Measurements from ENCODE around the gene DRD4. TPM values are rescaled to one million over a fixed set of nuclear protein-coding genes. Genes with fewer than 3 reads are reported as not detected.

Gene DRD4
- polyA plus RNA-seq, 6 donors from 2014 or later = not detected

Other genes starting within 250 kb of the DRD4 start
- under 1 TPM in 2 of 6 donors, not detected in 4; 0.09 to 0.13 TPM for gene PKP3, start 243.1 kb upstream of the DRD4 start, polyA plus RNA-seq (ENCODE audit: low read depth in 6 of 6)
- 10 to 100 TPM; 30.4 to 72.0 (median 53.5) TPM for gene SIGIRR, start 222.3 kb upstream of the DRD4 start, polyA plus RNA-seq (ENCODE audit: low read depth in 6 of 6)
- gene ANO9, start 195.3 kb upstream of the DRD4 start, polyA plus RNA-seq (ENCODE audit: low read depth in 6 of 6) = 1 to 10 TPM in 5 of 6 donors, not detected in 1; 1.9 to 4.5 (median 3.4) TPM
- gene PTDSS2, start 187.0 kb upstream of the DRD4 start, polyA plus RNA-seq (ENCODE audit: low read depth in 6 of 6) = 10 to 100 TPM in 4 of 6 donors, 1 to 10 TPM in 2; 5.5 to 12.3 (median 10.3) TPM
- 100 to 1,000 TPM in 4 of 6 donors, 10 to 100 TPM in 2; 73.2 to 132 (median 114) TPM for gene RNH1, start 130.0 kb upstream of the DRD4 start, polyA plus RNA-seq (ENCODE audit: low read depth in 6 of 6)
- gene HRAS, start 101.7 kb upstream of the DRD4 start, polyA plus RNA-seq (ENCODE audit: low read depth in 6 of 6) = 10 to 100 TPM; 11.2 to 25.1 (median 13.8) TPM
- gene LRRC56, start 99.7 kb upstream of the DRD4 start, polyA plus RNA-seq (ENCODE audit: low read depth in 6 of 6) = 1 to 10 TPM in 2 of 6 donors, under 1 TPM in 3, not detected in 1; 0.66 to 1.6 (median 0.92) TPM
- 1 to 10 TPM; 2.1 to 4.8 (median 2.9) TPM for gene LMNTD2, start 76.5 kb upstream of the DRD4 start, polyA plus RNA-seq (ENCODE audit: low read depth in 6 of 6)
- 10 to 100 TPM; 17.3 to 31.5 (median 23.5) TPM for gene RASSF7, start 76.3 kb upstream of the DRD4 start, polyA plus RNA-seq (ENCODE audit: low read depth in 6 of 6)
- gene PHRF1, start 60.8 kb upstream of the DRD4 start, polyA plus RNA-seq (ENCODE audit: low read depth in 6 of 6) = 10 to 100 TPM in 1 of 6 donors, 1 to 10 TPM in 5; 2.3 to 16.4 (median 5.2) TPM
- gene IRF7, start 21.3 kb upstream of the DRD4 start, polyA plus RNA-seq (ENCODE audit: low read depth in 6 of 6) = 10 to 100 TPM; 28.5 to 89.8 (median 50.2) TPM
- not detected for gene CDHR5, start 12.3 kb upstream of the DRD4 start, polyA plus RNA-seq (ENCODE audit: low read depth in 6 of 6)
- not detected for gene SCT, start 10.1 kb upstream of the DRD4 start, polyA plus RNA-seq (ENCODE audit: low read depth in 6 of 6)
- gene DEAF1, start 58.0 kb downstream of the DRD4 start, polyA plus RNA-seq (ENCODE audit: low read depth in 6 of 6) = 10 to 100 TPM; 16.7 to 39.8 (median 24.7) TPM
- 10 to 100 TPM; 31.5 to 41.0 (median 36.6) TPM for gene TMEM80, start 58.5 kb downstream of the DRD4 start, polyA plus RNA-seq (ENCODE audit: low read depth in 6 of 6)
- gene EPS8L2, start 69.0 kb downstream of the DRD4 start, polyA plus RNA-seq (ENCODE audit: low read depth in 6 of 6) = 1 to 10 TPM; 1.3 to 7.6 (median 3.3) TPM
- 100 to 1,000 TPM; 156 to 201 (median 164) TPM for gene TALDO1, start 110.2 kb downstream of the DRD4 start, polyA plus RNA-seq (ENCODE audit: low read depth in 6 of 6)
- 10 to 100 TPM in 1 of 6 donors, 1 to 10 TPM in 4, not detected in 1; 4.5 to 14.1 (median 7.0) TPM for gene GATD1, start 140.2 kb downstream of the DRD4 start, polyA plus RNA-seq (ENCODE audit: low read depth in 6 of 6)
- gene CEND1, start 152.8 kb downstream of the DRD4 start, polyA plus RNA-seq (ENCODE audit: low read depth in 6 of 6) = not detected
- gene SLC25A22, start 161.0 kb downstream of the DRD4 start, polyA plus RNA-seq (ENCODE audit: low read depth in 6 of 6) = 1 to 10 TPM; 6.8 to 9.4 (median 7.2) TPM
- gene PIDD1, start 168.0 kb downstream of the DRD4 start, polyA plus RNA-seq (ENCODE audit: low read depth in 6 of 6) = 1 to 10 TPM in 5 of 6 donors, not detected in 1; 2.6 to 6.2 (median 3.5) TPM
- 1,000 to 10,000 TPM; 1,447 to 3,573 (median 3,150) TPM for gene RPLP2, start 172.7 kb downstream of the DRD4 start, polyA plus RNA-seq (ENCODE audit: low read depth in 6 of 6)
- 10 to 100 TPM; 13.0 to 49.9 (median 26.9) TPM for gene PNPLA2, start 181.6 kb downstream of the DRD4 start, polyA plus RNA-seq (ENCODE audit: low read depth in 6 of 6)
- gene CRACR2B, start 190.7 kb downstream of the DRD4 start, polyA plus RNA-seq (ENCODE audit: low read depth in 6 of 6) = under 1 TPM in 3 of 6 donors, not detected in 3; 0.41 to 1.00 (median 0.55) TPM
- gene CD151, start 195.7 kb downstream of the DRD4 start, polyA plus RNA-seq (ENCODE audit: low read depth in 6 of 6) = 1 to 10 TPM; 1.2 to 5.8 (median 3.2) TPM
- 10 to 100 TPM; 41.3 to 68.4 (median 55.9) TPM for gene POLR2L, start 205.3 kb downstream of the DRD4 start, polyA plus RNA-seq (ENCODE audit: low read depth in 6 of 6)
- 1 to 10 TPM in 5 of 6 donors, not detected in 1; 1.5 to 3.4 (median 2.8) TPM for gene TSPAN4, start 205.6 kb downstream of the DRD4 start, polyA plus RNA-seq (ENCODE audit: low read depth in 6 of 6)

All from naive B cell (primary cell).